Lower leg skin (tissue), 4 donors: ENCODE results near the gene WASF3. TPM values are rescaled to one million over a fixed set of nuclear protein-coding genes. Genes with fewer than 3 reads are reported as not detected.

ENCODE experiments used
- DNase-seq, 2 donors: peaks; one replicate each; pipeline ENCODE4 v3.0.0-alpha.2; 2019; ENCODE audit warnings: low spot score in 2 of 2
- H3K4me3 ChIP-seq: fragments of 200-600 bp; sonication (generic); 2 replicates; pipeline ENCODE4 v1.5.1; 2017; ENCODE audit warnings: mild to moderate bottlenecking, low read depth; ENCODE audit not compliant: poor library complexity, severe bottlenecking
- CTCF ChIP-seq, 3 donors: fragments of 450-650 bp; IDR thresholded peaks; one replicate each; pipeline ENCODE4 v1.5.1; 2016; ENCODE audit warnings: antibody characterized with exemption in 3 of 3, mild to moderate bottlenecking in 3 of 3, moderate library complexity in 2 of 3
- POLR2A ChIP-seq, 2 donors: fragments of 450-650 bp; IDR thresholded peaks; one replicate each; pipeline ENCODE4 v1.6.1; 2016 to 2017; ENCODE audit warnings: antibody characterized with exemption in 2 of 2, mild to moderate bottlenecking in 1 of 2, moderate library complexity in 1 of 2
- whole genome bisulfite sequencing, 2 donors: methylation state at CpG; one replicate each; pipeline ENCODE4 v1.1.5; 2018; 5-methylcytosine and 5-hydroxymethylcytosine counted together
- intact Hi-C: fragments of 100-400 bp; cut with DNase I; formaldehyde crosslinking; loops from one replicate; pipeline ENCODE4 v1.15.0; 2023; ENCODE audit warnings: low total_unique reads
- total RNA-seq, 4 donors: library from RNA; depleted of rRNA; stranded (reverse); fragments of >200 nt; gene quantifications; one replicate each; pipeline ENCODE4 v1.1.0, GENCODE V29; 2016

The WASF3 gene
- total RNA-seq, 4 donors from 2014 or later = 3.4 to 12.8 (median 6.7) TPM

- 86 to 89% methylated on average over 4 of the region's 4 CpGs for WGBS, 2 donors
- no peak overlapping the region for H3K4me3 ChIP-seq
- no peak for DNase-seq
- TF ChIP-seq CTCF (IDR thresholded peaks at IDR 0.05) = no peak
- no peak for TF ChIP-seq POLR2A (IDR thresholded peaks at IDR 0.05)
- intact Hi-C loops = no loop called here
These were observed 131.5 kb downstream of the WASF3 start for GRCh38 chr13:26688980-26689379.

- WGBS, 2 donors = 75 to 84% methylated on average over 10 of the region's 10 CpGs
- intact Hi-C loops = no loop called here
- no peak for DNase-seq
These were observed 136.4 kb downstream of the WASF3 start for GRCh38 chr13:26693749-26694463.

GRCh38 chr13:26694609-26695359 lies 137.3 kb downstream of the WASF3 start:
- DNase-seq = no peak
- intact Hi-C loops = loop anchor here (5.0 kb wide), 2 partner anchors 207 to 507 kb away; no protein-coding TSS in a partner anchor
- WGBS, 2 donors = 86 to 87% methylated on average over 19 of the region's 19 CpGs
- no peak overlapping the region for H3K4me3 ChIP-seq
- TF ChIP-seq POLR2A (IDR thresholded peaks at IDR 0.05) (no peak), CTCF (IDR thresholded peaks at IDR 0.05) (no peak)

More at GRCh38 chr13:26693749-26694463, 136.4 kb downstream of the WASF3 start:
- TF ChIP-seq CTCF (IDR thresholded peaks at IDR 0.05) = no peak
- no peak for TF ChIP-seq POLR2A (IDR thresholded peaks at IDR 0.05)
- no peak overlapping the region for H3K4me3 ChIP-seq

GRCh38 chr13:26695360-26695705 lies 137.8 kb downstream of the WASF3 start:
- TF ChIP-seq POLR2A (IDR thresholded peaks at IDR 0.05) (no peak), CTCF (IDR thresholded peaks at IDR 0.05) (no peak)
- DNase-seq = no peak
- H3K4me3 ChIP-seq = no peak overlapping the region
- intact Hi-C loops = loop anchor here (5.0 kb wide), 2 partner anchors 208 to 508 kb away; no protein-coding TSS in a partner anchor
- 47 to 61% methylated on average over 9 of the region's 9 CpGs for WGBS, 2 donors

GRCh38 chr13:26695891-26696311 lies 138.4 kb downstream of the WASF3 start:
- no peak overlapping the region for H3K4me3 ChIP-seq
- TF ChIP-seq CTCF (IDR thresholded peaks at IDR 0.05) (no peak), POLR2A (IDR thresholded peaks at IDR 0.05) (no peak)
- DNase-seq = peak in 1 of 2 donors; percentile 80
- intact Hi-C loops = loop anchor here (5.0 kb wide), 2 partner anchors 209 to 509 kb away; no protein-coding TSS in a partner anchor
- 57 to 61% methylated on average over 15 of the region's 15 CpGs for WGBS, 2 donors
